Small intestine (tissue), 16 donors: ENCODE results near the gene KRT20. TPM values are rescaled to one million over a fixed set of nuclear protein-coding genes. Genes with fewer than 3 reads are reported as not detected.
"Not testable (repeated sequence)": the region's sequence is repeated elsewhere in the genome, so short reads cannot be mapped to it uniquely, and the experiment has no call there.

Experiments used
- DNase-seq, 2 donors: peaks; one replicate each; pipeline versions ENCODE4 v3.0.0 to v3.0.0-alpha.2; 2013
- FAIRE-seq: peaks from 2 replicates; lab custom pipeline; 2012; peaks lifted over from hg19 to GRCh38; lab: Jason Lieb, UNC
- H3K27ac ChIP-seq, 3 donors: one replicate each; pipeline ENCODE4 v1.5.1; 2013; ENCODE audit warnings: low read length in 2 of 3, mild to moderate bottlenecking in 2 of 3, control low read depth in 1 of 3, inconsistent platforms in 1 of 3, low read depth in 1 of 3, moderate library complexity in 1 of 3
- H3K27me3 ChIP-seq, 3 donors: one replicate each; pipeline ENCODE4 v1.6.1; 2013; ENCODE audit warnings: low read length in 3 of 3, inconsistent platforms in 1 of 3; ENCODE audit not compliant: control insufficient read depth in 3 of 3, insufficient read depth in 3 of 3
- H3K36me3 ChIP-seq, 3 donors: one replicate each; pipeline ENCODE4 v1.6.1; 2013; ENCODE audit warnings: low read length in 3 of 3, inconsistent platforms in 1 of 3, low read depth in 1 of 3, mild to moderate bottlenecking in 1 of 3, moderate library complexity in 1 of 3; ENCODE audit not compliant: control insufficient read depth in 3 of 3, insufficient read depth in 2 of 3
- H3K4me1 ChIP-seq, 3 donors: one replicate each; pipeline ENCODE4 v1.6.1; 2013; ENCODE audit warnings: low read length in 2 of 3, inconsistent platforms in 1 of 3, low read depth in 1 of 3, mild to moderate bottlenecking in 1 of 3, moderate library complexity in 1 of 3; ENCODE audit not compliant: control insufficient read depth in 3 of 3, insufficient read depth in 2 of 3
- H3K4me3 ChIP-seq, 3 donors: one replicate each; pipeline ENCODE4 v1.5.1; 2013; ENCODE audit warnings: low read length in 3 of 3, control low read depth in 1 of 3, inconsistent platforms in 1 of 3, low read depth in 1 of 3, mild to moderate bottlenecking in 1 of 3, moderate library complexity in 1 of 3
- H3K9me3 ChIP-seq, 2 donors: one replicate each; pipeline ENCODE4 v1.6.1; 2013; ENCODE audit warnings: low read depth in 1 of 2, low read length in 1 of 2; ENCODE audit not compliant: control insufficient read depth in 2 of 2, insufficient read depth in 1 of 2
- WGBS, 3 donors: extraction: QIAGEN DNeasy Blood & Tissue Kit; methylation state at CpG; one replicate each; pipeline ENCODE4 v1.1.7; 2013; 5-methylcytosine and 5-hydroxymethylcytosine counted together
- long read RNA-seq, 10 donors: transcript quantifications; one replicate each; lab custom pipeline, GENCODE V29; 2026
- polyA plus RNA-seq, 4 donors: library from polyadenylated mRNA; stranded (reverse) in 3 of 4; unstranded in 1 of 4; fragments of 200-250 nt in 3 of 4; fragments of 120-200 nt in 1 of 4; gene quantifications; one replicate each; pipeline versions ENCODE4 v1.2.1 to v1.2.3, GENCODE V29; 2013
- donor health status: healthy with polysubstance abuse.
- donor health status: control.
- donor health status: control.
- donor health status: Bipolar disorder and iron deficiency.
- donor health status: healthy.

Gene KRT20, protein sequence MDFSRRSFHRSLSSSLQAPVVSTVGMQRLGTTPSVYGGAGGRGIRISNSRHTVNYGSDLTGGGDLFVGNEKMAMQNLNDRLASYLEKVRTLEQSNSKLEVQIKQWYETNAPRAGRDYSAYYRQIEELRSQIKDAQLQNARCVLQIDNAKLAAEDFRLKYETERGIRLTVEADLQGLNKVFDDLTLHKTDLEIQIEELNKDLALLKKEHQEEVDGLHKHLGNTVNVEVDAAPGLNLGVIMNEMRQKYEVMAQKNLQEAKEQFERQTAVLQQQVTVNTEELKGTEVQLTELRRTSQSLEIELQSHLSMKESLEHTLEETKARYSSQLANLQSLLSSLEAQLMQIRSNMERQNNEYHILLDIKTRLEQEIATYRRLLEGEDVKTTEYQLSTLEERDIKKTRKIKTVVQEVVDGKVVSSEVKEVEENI
- 1,000 to 10,000 TPM in 1 of 4 donors, 100 to 1,000 TPM in 2, 10 to 100 TPM in 1; 66.8 to 1,534 (median 545) TPM for polyA plus RNA-seq
- long read RNA-seq, donor 1 = 0 reads
- long read RNA-seq, donor 2, partial matches to known transcripts = 0 of 3 reads
- long read RNA-seq, donor 2, other reads (novel, unspliced or antisense) = 0 of 3 reads
- long read RNA-seq, donor 3, transcript KRT20-201 (8 exons, 1,737 nt) = major isoform, 5 of 5 reads
- long read RNA-seq, donor 3, partial matches to known transcripts = 0 of 5 reads
- long read RNA-seq, donor 3, other reads (novel, unspliced or antisense) = 0 of 5 reads
- long read RNA-seq, donor 4 = 0 reads
- long read RNA-seq, donor 5 = 0 reads
- long read RNA-seq, donor 6, transcript KRT20-201 (8 exons, 1,737 nt) = major isoform, 7 of 7 reads
- long read RNA-seq, donor 6, partial matches to known transcripts = 0 of 7 reads
- long read RNA-seq, donor 6, other reads (novel, unspliced or antisense) = 0 of 7 reads
- long read RNA-seq, donor 7 = 0 reads
- long read RNA-seq, donor 8 = 0 reads
- long read RNA-seq, donor 9, partial matches to known transcripts = 0 of 4 reads
- long read RNA-seq, donor 9, other reads (novel, unspliced or antisense) = 0 of 4 reads
- long read RNA-seq, donor 10, transcript KRT20-201 (8 exons, 1,737 nt) = major isoform, 21 of 22 reads
- long read RNA-seq, donor 10, partial matches to known transcripts = 0 of 22 reads
- long read RNA-seq, donor 10, other reads (novel, unspliced or antisense) = 0 of 22 reads

DNA sequence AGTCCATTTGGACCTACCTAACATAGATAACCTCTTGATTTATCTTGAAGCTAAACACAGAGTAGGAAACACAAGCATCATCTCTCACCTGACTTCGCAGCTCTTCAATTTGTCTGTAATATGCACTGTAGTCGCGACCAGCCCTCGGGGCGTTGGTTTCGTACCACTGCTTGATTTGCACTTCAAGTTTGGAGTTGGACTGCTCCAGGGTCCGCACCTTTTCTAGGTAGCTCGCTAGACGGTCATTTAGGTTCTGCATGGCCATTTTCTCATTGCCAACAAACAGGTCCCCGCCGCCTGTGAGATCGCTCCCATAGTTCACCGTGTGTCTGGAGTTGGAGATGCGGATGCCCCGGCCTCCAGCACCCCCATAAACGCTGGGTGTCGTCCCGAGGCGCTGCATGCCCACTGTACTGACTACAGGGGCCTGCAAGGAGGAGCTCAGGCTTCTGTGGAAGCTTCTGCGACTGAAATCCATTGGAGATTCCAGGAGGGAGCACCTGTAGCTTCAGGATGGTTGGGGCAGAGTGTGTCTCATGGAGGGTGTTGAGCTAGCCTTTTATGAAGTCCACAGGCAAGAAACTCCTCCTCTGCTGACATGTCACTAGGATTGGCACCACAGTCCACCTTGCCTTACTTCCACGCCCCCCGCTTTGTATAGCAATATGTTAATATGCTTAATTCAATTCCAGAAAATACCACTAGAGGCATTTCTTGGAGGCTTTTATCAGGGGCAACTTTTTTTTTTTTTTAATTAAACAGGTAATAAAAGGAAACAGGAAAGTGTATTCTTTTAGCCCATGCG is at the start of gene KRT20:
KRT20 (minus strand) TSS at position 535 of the 805 bp plus-strand sequence; CDS start at position 478, 57 bp downstream.
- H3K36me3 ChIP-seq = peaks cover 0 to 10% (median 0%) of the 10 kb centered on the region in 3 donors
- H3K9me3 ChIP-seq = no peaks in the 10 kb centered on the region
- H3K4me1 ChIP-seq = peaks cover 0 to 55% (median 2%) of the 10 kb centered on the region in 3 donors
- H3K4me3 ChIP-seq = peak within 1 kb of the TSS; percentile 2 to 81 (median 25)
- H3K27ac ChIP-seq = peak within 1 kb of the TSS; percentile 68 to 96 (median 84)
- H3K27me3 ChIP-seq = peaks cover 0 to 2% (median 0%) of the 10 kb centered on the region in 3 donors
- FAIRE-seq (no peak), DNase-seq (peak; percentile 58 to 96)
- WGBS, 3 donors = 50 to 79% (median 64%) methylated on average over 23 of the region's 23 CpGs

GRCh38 chr17:40932608-40933007 is 47.6 kb upstream of the KRT20 start:
- H3K4me3 ChIP-seq = no peak overlapping the region
- no peak for FAIRE-seq
- no peaks in the 10 kb centered on the region for H3K36me3 ChIP-seq
- no peak for DNase-seq
- H3K27ac ChIP-seq = no peak overlapping the region
- peaks cover 0 to 4% (median 0%) of the 10 kb centered on the region in 3 donors for H3K4me1 ChIP-seq
- no peaks in the 10 kb centered on the region for H3K9me3 ChIP-seq
- no peaks in the 10 kb centered on the region for H3K27me3 ChIP-seq
- 66 to 87% (median 71%) methylated on average over 2 of the region's 2 CpGs for WGBS, 3 donors

DNA sequence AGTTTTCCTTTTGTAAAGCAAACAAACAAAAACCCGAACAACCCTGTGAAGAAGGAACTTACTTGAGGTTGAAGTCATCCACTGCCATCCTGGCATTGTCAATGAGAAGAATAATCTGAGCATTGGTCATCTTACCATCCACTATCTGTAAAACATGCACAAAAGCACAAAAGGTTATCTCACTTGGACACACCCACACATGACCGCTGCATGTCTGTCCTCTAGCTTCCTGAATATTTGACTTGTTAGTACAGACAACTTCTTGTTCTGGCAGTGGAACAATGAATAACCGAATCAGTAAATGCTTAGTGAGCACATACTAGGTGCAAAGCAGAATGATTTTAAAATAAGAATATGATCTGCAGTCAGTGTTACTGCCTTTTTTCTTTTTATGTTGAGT is 46.3 kb upstream of the KRT20 start:
- Histone ChIP-seq H3K27ac (no peak overlapping the region), H3K9me3 (no peaks in the 10 kb centered on the region), H3K27me3 (no peaks in the 10 kb centered on the region), H3K36me3 (no peaks in the 10 kb centered on the region), H3K4me1 (peaks cover 0 to 2% (median 0%) of the 10 kb centered on the region in 3 donors), H3K4me3 (no peak overlapping the region)
- WGBS, 3 donors = 74 to 85% (median 78%) methylated on average over 3 of the region's 3 CpGs
- no peak for FAIRE-seq
- no peak for DNase-seq

DNA sequence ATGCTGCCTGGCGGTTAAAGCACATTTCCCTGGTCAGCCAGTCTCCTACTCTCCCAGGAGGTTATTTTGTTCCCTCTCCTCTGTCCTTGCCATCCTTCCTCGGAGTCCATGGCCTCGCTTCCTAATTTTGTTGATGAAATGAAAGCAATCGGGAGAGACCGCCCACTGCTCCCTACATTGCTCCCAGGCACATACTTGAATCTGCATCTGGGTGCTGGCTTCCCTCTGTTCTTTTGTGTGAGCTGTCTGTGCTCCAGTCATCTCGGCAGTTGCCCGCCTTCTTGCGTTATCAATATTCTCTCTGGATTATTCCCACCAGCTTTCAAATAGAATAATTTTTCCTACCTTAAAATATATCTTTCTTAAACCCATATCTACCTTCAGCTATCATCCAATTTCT is 41.3 kb upstream of the KRT20 start:
- no peaks in the 10 kb centered on the region for H3K36me3 ChIP-seq
- no peak overlapping the region for H3K4me3 ChIP-seq
- H3K27me3 ChIP-seq = peaks cover 0 to 4% (median 1%) of the 10 kb centered on the region in 3 donors
- no peak overlapping the region for H3K27ac ChIP-seq
- DNase-seq (no peak), FAIRE-seq (no peak)
- H3K4me1 ChIP-seq = no peaks in the 10 kb centered on the region
- no peaks in the 10 kb centered on the region for H3K9me3 ChIP-seq
- 81 to 95% (median 82%) methylated on average over 8 of the region's 8 CpGs for WGBS, 3 donors

DNA sequence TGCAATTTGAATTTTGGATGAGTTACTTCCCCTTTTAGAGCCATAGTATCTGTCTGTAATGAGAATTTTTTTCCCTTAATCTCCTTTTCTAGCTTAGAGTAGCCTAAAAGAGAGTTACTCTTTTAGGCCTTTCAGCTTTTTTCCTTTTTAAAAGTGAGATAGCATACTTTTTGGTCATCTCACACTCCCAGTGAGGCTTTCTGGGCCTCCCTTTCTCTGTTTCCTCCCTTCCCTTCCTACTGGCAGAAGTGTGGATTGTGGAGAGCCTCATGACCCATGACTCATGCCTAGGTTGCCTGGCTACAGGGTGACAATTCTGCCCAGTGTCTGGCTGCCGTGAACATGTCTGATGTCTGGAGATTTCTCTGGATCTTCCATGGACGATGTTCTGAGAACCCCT is 37.2 kb upstream of the KRT20 start:
- no peak for FAIRE-seq
- Histone ChIP-seq H3K36me3 (no peaks in the 10 kb centered on the region), H3K9me3 (no peaks in the 10 kb centered on the region), H3K27ac (no peak overlapping the region), H3K4me1 (no peaks in the 10 kb centered on the region), H3K4me3 (no peak overlapping the region), H3K27me3 (peaks cover 0 to 4% (median 1%) of the 10 kb centered on the region in 3 donors)
- 56 to 62% (median 60%) methylated on average over 2 of the region's 2 CpGs for WGBS, 3 donors
- DNase-seq = peak in 1 of 2 donors; percentile 68

DNA sequence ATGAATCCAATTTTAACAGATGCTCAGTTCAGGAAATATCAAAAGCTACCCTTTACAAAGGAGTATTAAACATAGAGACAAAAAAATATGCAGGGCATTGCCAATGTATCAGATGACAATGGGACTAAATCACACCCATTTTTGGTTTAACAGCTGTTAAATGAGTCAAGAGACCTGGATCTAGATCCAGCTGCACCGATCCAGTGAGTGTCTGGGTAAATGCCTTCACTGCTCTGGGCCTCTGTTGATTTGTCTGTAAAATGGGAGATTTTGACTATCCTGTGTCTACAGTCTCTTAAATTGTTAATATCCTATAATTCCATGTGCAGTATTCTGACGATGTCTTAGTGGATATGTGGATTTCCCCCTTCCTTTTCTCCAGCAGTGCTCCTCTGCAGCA is 36.0 kb upstream of the KRT20 start:
- Histone ChIP-seq H3K36me3 (no peaks in the 10 kb centered on the region), H3K4me3 (no peak overlapping the region), H3K9me3 (no peaks in the 10 kb centered on the region), H3K27me3 (peaks cover 0 to 4% (median 1%) of the 10 kb centered on the region in 3 donors), H3K4me1 (no peaks in the 10 kb centered on the region), H3K27ac (no peak overlapping the region)
- DNase-seq (no peak), FAIRE-seq (no peak)
- 83 to 91% (median 90%) methylated on average over 2 of the region's 2 CpGs for WGBS, 3 donors

GRCh38 chr17:40917116-40917515 is 32.1 kb upstream of the KRT20 start:
- not testable (repeated sequence) for DNase-seq, H3K36me3 ChIP-seq, H3K4me3 ChIP-seq, H3K27me3 ChIP-seq, H3K27ac ChIP-seq, H3K9me3 ChIP-seq, FAIRE-seq, H3K4me1 ChIP-seq
- 93 to 100% (median 94%) methylated on average over 2 of the region's 2 CpGs for WGBS, 3 donors
